IPS-20b (cell line): ENCODE measurements around the gene ARFRP1.
A peak's percentile ranks its signal among the peaks of the same experiment; 100 is the strongest.

ENCODE experiments used
- H3K27ac ChIP-seq: one replicate; pipeline ENCODE4 v1.5.1; 2013; ENCODE audit warnings: low read length
- H3K27me3 ChIP-seq: 2 replicates; pipeline ENCODE4 v1.6.1; 2013; ENCODE audit warnings: mild to moderate bottlenecking, low read length, inconsistent platforms; ENCODE audit not compliant: insufficient read depth
- H3K36me3 ChIP-seq: 2 replicates; pipeline ENCODE4 v1.6.1; 2013; ENCODE audit warnings: low read depth, mild to moderate bottlenecking, inconsistent platforms, low read length, moderate library complexity; ENCODE audit not compliant: insufficient read depth
- H3K4me1 ChIP-seq: 2 replicates; pipeline ENCODE4 v1.6.1; 2013; ENCODE audit warnings: mild to moderate bottlenecking, control low read depth, inconsistent platforms, low read length, moderate library complexity; ENCODE audit not compliant: insufficient read depth
- H3K4me3 ChIP-seq: 2 replicates; pipeline ENCODE4 v1.5.1; 2013; ENCODE audit warnings: mild to moderate bottlenecking, low read length, inconsistent platforms
- H3K9ac ChIP-seq: 2 replicates; pipeline ENCODE4 v1.6.1; 2013; ENCODE audit warnings: low read depth, mild to moderate bottlenecking, inconsistent platforms, low read length, moderate library complexity
- H3K9me3 ChIP-seq: 2 replicates; pipeline ENCODE4 v1.6.1; 2013; ENCODE audit warnings: mild to moderate bottlenecking, low read depth, low read length, inconsistent platforms; ENCODE audit not compliant: insufficient read depth

The ARFRP1 gene

DNA sequence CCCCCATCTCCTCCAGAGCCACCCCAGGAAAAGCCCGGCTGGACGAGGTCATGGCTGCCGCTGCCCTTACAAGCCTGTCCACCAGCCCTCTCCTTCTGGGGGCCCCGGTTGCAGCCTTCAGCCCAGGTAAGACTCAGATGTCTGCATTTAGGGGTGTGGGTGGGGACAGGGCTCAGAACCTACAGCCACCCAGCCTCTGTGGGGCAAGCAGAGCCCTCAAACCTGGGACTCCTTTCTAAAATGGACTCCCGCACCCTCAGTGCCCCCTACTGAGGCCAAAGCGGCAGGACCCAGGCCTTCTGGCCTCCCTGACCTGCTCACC is 33.5 kb upstream of the ARFRP1 start:
- H3K36me3 ChIP-seq = peaks cover 14% of the 10 kb centered on the region; the same call in 1 of the 2 replicates
- H3K27me3 ChIP-seq = no peaks in the 10 kb centered on the region; the same call in 1 of the 2 replicates
- peak overlapping the region; percentile 76 for H3K9ac ChIP-seq
- H3K9me3 ChIP-seq = no peaks in the 10 kb centered on the region
- H3K27ac ChIP-seq = no peak overlapping the region
- no peaks in the 10 kb centered on the region for H3K4me1 ChIP-seq
- peak overlapping the region; percentile 76 for H3K4me3 ChIP-seq

DNA sequence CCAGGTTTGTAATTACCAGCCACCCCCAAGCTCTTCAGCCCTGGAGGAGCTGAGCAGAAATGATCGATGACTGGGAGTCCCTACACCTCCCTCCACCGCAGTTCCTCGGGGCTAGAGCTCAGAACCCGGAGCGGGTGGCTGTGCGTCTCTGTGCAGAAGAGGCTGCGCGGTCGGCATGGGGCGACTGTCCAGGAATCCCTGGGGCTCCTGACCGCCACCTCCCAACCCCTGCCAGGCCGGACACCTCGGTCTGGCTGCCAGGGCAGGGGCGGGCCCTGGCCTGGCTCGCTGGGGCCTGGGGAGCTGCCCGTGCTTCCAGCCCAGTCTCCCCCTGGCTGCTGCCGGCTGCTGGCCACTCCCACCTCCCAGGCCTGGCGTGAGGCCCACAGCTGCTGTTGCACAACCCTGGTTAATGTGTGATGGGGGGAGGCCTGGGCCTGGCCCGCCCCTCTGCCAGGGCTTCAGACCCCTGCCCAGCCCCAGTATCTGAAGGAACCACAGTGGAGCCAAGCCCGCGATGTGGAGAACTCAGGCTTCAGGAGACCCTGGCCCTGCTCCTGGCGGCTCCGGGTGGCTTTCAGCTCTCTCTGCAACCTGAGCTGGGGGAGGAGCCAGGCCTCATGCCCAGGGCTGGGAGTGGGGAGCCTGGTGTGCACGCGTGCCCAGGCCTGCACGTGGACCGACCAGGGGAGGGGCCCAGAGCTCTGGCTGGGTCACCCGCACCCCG is 33.0 kb upstream of the ARFRP1 start:
- Histone ChIP-seq H3K9me3 (no peaks in the 10 kb centered on the region), H3K27ac (no peak overlapping the region), H3K27me3 (no peaks in the 10 kb centered on the region; the same call in 1 of the 2 replicates), H3K9ac (peak overlapping the region; percentile 76; the same call in 1 of the 2 replicates), H3K4me3 (peak overlapping the region; percentile 76), H3K4me1 (no peaks in the 10 kb centered on the region), H3K36me3 (peaks cover 16% of the 10 kb centered on the region)

DNA sequence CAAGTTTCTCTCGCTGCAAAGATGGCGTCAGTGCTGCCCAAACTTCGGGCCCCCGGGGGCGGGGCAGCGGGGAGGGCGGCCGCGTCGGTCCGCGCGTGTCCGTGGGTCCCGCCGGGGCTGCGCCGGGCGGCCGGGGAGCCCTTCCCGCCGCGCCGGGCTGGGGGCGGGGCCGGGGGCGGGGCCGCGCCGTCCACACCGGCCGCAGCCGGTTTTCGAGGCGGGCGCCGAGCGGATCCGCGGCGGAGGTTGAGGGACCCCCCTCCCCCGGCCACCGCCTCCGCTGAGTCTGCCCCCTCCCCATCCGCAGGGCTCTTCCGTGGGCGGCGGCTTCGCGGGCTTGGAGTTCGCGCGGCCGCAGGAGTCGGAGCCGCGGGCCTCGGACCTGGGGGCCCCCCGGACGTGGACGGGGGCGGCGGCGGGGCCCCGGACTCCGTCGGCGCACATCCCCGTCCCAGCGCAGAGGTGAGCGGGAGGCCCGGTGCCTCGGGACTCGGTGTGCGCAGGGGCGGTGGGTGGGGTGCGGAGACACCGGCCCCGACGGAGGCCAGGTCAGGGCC is 32.4 kb upstream of the ARFRP1 start:
- H3K4me3 ChIP-seq = peak overlapping the region; percentile 76
- H3K27ac ChIP-seq = no peak overlapping the region
- H3K9ac ChIP-seq = peak overlapping the region; percentile 76; the same call in 1 of the 2 replicates
- H3K9me3 ChIP-seq = no peaks in the 10 kb centered on the region
- peaks cover 23% of the 10 kb centered on the region for H3K36me3 ChIP-seq
- no peaks in the 10 kb centered on the region; the same call in 1 of the 2 replicates for H3K27me3 ChIP-seq
- H3K4me1 ChIP-seq = no peaks in the 10 kb centered on the region

DNA sequence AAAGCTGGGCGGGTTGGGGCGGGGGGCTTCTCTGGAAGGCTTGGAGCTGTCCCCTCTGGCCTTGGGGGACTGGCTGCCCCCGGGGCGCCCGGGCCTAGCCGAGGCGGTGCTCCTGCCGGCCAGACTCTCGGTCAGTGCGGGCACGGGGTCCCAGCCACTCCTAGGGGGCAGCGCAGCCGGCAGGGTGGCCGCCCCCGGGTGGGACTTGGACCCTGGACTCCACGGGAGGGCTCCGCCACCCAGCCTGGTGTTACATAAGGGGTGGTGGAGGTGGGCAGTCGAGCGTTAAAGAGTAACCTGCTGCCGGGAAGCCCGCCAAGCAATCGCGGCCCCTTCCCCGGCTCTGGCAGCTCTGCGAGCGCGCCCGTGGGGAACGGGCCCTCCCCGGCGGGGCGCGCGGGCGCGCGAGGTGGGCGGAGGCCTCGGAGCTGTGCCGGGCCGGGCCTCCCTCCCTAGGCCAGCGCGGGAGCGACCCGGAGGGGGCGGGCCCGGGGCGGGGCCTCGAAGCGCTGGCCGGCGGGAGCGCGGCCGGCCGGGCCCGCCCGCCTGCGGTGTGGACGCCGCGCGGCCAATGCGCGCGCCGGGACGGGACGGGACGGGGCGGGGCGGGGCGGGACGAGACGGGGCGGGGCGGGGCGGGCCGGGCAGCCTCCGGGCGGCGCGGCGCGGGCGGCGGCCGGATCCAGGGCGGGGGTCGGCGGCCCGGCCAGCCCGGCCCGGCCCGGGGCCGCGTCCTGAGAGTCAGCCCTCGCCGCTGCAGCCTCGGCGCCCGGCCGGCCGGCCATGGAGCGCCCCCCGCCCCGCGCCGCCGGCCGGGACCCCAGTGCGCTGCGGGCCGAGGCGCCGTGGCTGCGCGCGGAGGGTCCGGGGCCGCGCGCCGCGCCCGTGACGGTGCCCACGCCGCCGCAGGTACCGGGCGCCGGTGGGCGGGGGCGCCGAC is 31.6 kb upstream of the ARFRP1 start, which contains the start of gene SLC2A4RG:
Gene SLC2A4RG (plus strand): TSS at position 647 of the 940 bp plus-strand sequence. CDS start 137 bp downstream, at position 784.
- Histone ChIP-seq H3K4me3 (peak within 1 kb of the TSS; percentile 76), H3K9ac (peak within 1 kb of the TSS; percentile 76; the same call in 1 of the 2 replicates), H3K36me3 (peaks cover 26% of the 10 kb centered on the region), H3K9me3 (no peaks in the 10 kb centered on the region), H3K4me1 (no peaks in the 10 kb centered on the region), H3K27ac (no peak within 1 kb of the TSS), H3K27me3 (no peaks in the 10 kb centered on the region; the same call in 1 of the 2 replicates)

DNA sequence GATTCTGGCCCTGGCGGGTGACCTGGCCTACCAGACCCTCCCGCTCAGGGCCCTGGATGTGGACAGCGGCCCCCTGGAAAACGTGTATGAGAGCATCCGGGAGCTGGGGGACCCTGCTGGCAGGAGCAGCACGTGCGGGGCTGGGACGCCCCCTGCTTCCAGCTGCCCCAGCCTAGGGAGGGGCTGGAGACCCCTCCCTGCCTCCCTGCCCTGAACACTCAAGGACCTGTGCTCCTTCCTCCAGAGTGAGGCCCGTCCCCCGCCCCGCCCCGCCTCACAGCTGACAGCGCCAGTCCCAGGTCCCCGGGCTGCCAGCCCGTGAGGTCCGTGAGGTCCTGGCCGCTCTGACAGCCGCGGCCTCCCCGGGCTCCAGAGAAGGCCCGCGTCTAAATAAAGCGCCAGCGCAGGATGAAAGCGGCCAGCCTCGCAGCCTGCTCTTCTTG is 30.9 kb upstream of the ARFRP1 start:
- Histone ChIP-seq H3K4me1 (no peaks in the 10 kb centered on the region), H3K4me3 (peak overlapping the region; percentile 60; the same call in 1 of the 2 replicates), H3K27ac (no peak overlapping the region), H3K36me3 (peaks cover 23% of the 10 kb centered on the region), H3K27me3 (no peaks in the 10 kb centered on the region; the same call in 1 of the 2 replicates), H3K9ac (no peak overlapping the region), H3K9me3 (no peaks in the 10 kb centered on the region)

DNA sequence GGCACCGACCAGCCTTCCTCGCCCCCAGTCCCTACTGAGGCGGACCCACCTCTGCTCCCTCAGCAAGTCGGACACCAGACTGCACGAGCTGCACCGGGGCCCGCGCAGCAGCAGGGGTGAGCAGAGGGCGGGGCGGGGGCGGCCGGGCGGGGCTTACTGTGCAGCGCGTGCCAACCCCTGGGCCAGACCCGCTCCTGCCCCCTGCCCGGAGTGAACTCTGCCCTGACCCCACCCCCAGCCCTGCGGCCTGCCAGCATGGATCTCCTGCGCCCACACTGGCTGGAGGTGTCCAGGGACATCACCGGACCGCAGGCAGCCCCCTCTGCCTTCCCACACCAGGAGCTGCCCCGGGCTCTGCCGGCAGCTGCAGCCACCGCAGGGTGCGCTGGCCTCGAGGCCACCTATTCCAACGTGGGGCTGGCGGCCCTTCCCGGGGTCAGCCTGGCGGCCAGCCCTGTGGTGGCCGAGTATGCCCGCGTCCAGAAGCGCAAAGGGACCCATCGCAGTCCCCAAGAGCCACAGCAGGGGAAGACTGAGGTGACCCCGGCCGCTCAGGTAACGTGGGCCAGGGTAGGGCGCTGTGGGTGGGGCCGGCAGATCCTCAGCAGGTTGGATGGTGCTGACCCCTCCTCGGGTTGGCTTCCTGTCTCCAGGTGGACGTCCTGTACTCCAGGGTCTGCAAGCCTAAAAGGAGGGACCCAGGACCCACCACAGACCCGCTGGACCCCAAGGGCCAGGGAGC is 30.3 kb upstream of the ARFRP1 start:
- Histone ChIP-seq H3K27ac (no peak overlapping the region), H3K4me3 (peak overlapping the region; percentile 60; the same call in 1 of the 2 replicates), H3K27me3 (no peaks in the 10 kb centered on the region; the same call in 1 of the 2 replicates), H3K4me1 (no peaks in the 10 kb centered on the region), H3K9ac (no peak overlapping the region), H3K9me3 (no peaks in the 10 kb centered on the region), H3K36me3 (peaks cover 23% of the 10 kb centered on the region)

DNA sequence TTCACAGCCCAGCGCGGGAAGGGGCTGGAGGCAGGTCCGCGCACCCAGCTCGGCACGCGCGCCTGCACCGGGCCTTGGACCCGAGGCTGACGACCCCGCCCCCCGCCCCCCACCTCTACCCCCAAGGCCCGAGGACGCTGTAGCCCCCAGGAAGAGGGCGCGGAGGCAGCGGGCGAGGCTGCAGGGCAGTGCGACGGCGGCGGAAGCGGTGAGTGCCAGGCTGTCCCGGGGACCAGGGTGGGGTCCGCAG is 29.8 kb upstream of the ARFRP1 start:
- no peaks in the 10 kb centered on the region for H3K9me3 ChIP-seq
- no peak overlapping the region for H3K9ac ChIP-seq
- H3K36me3 ChIP-seq = peaks cover 22% of the 10 kb centered on the region
- no peak overlapping the region for H3K4me3 ChIP-seq
- no peak overlapping the region for H3K27ac ChIP-seq
- no peaks in the 10 kb centered on the region for H3K4me1 ChIP-seq
- H3K27me3 ChIP-seq = no peaks in the 10 kb centered on the region; the same call in 1 of the 2 replicates

DNA sequence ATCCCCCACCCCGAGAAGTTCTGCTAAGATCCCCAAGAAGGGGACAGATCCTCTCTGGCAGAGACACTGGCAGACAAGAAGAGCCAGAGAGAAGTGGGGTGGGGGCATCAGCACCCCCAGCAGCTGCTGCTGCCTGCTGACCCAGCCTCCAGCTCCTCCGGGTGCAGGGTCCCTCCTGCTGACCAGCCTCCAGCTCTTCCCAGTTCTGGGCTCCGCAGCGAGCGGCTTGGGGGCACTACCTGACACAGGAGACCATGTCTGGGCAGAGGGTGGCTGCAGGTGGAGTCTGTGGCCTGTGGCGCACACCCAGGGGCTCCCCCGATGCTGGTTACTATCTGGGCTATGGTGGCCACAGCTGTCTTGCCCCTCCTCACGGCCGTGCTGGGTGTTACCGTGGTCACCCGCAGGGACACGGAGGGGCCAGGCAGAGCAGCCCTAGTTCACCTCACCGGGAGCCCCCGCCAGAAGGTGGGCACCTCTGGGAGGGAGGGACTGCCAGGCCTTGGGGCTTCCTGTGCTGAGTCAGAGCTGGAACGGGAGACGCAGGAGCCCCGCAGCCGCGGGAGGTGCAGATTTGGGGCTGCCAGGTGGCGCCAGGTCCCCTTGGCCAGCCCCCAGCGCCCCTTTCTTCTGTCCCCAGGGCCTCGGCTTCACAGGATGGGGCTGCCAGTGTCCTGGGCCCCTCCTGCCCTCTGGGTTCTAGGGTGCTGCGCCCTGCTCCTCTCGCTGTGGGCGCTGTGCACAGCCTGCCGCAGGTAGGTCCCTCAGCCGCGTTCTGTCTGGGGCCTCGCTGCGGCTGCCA is 29.3 kb upstream of the ARFRP1 start:
- Histone ChIP-seq H3K27ac (no peak overlapping the region), H3K36me3 (peaks cover 22% of the 10 kb centered on the region), H3K4me1 (no peaks in the 10 kb centered on the region), H3K9me3 (no peaks in the 10 kb centered on the region), H3K27me3 (no peaks in the 10 kb centered on the region; the same call in 1 of the 2 replicates), H3K4me3 (no peak overlapping the region), H3K9ac (no peak overlapping the region)

DNA sequence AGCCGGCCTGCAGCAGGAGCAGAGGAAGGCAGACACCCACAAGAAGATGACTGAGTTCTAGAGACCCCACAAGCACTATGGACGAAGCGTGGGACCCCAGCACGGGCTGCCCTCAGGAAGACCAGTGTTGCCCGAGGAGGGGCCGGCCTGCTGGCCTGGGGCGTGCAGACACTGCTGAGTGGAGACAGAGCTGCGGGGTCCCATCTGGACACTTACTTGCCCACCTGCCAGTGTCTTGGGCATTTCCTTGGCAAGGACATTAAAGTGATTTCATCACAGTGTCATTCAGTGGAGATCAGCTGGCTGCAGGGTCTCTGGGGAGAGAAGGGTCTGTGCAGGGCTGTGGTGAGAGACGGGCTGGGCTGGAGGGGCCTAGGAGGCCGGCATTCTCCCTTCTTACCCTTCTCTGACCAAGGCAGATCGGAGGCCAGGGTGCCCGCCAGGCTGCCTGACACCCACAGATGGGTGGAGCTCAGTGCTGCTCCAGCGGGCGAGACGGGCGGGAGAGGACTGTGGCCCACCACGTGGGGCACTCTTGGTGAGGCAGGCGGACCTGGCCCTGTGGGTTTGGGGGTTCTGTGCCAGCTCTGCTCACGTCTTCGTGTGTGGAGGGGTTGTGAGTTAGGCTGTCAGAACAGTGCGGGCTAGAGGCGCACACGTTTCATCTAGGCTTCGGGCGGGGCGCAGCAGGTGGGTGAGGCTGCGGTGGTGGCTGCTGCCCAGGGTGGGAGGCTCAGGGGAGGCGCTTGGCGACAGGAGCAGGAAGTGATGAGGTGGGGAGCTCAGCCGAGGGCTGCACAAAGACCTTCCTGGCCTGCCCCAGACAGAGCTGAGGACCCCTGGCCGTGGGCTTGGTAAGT is 28.3 kb upstream of the ARFRP1 start, which contains the start of gene LIME1:
Gene LIME1 (plus strand): TSS at position 806 of the 860 bp plus-strand sequence. CDS start 886 bp downstream, outside the sequence.
- Histone ChIP-seq H3K4me1 (no peaks in the 10 kb centered on the region), H3K9ac (no peak within 1 kb of the TSS)

More for the DNA sequence above, 28.3 kb upstream of the ARFRP1 start, which contains the start of gene LIME1:
- H3K9me3 ChIP-seq = no peaks in the 10 kb centered on the region
- no peak within 1 kb of the TSS for H3K4me3 ChIP-seq
- H3K36me3 ChIP-seq = peaks cover 22% of the 10 kb centered on the region
- no peak within 1 kb of the TSS for H3K27ac ChIP-seq
- H3K27me3 ChIP-seq = no peaks in the 10 kb centered on the region; the same call in 1 of the 2 replicates
